Left lung (tissue), 10 donors: ENCODE data around the gene SHANK1. TPM values are rescaled to one million over a fixed set of nuclear protein-coding genes. Genes with fewer than 3 reads are reported as not detected.
"Not testable (repeated sequence)": the region's sequence is repeated elsewhere in the genome, so short reads cannot be mapped to it uniquely, and the experiment has no call there.

Experiments
- ATAC-seq: fragments of 200-7000 bp; cut with Tn5 transposase; one replicate; pipeline ENCODE4 v1.9.1; 2020; ENCODE audit warnings: moderate library complexity
- DNase-seq, 4 donors: peaks; one replicate each; pipeline ENCODE4 v3.0.0-alpha.2; 2013 to 2020
- H3K27ac ChIP-seq, 2 donors: fragments of 200-600 bp; sonication (generic) in 1 of 2; one replicate each; pipeline versions ENCODE4 v1.5.0 to v1.8.0; 2020 to 2021
- H3K27me3 ChIP-seq, 2 donors: fragments of 200-600 bp; sonication (generic) in 1 of 2; one replicate each; pipeline versions ENCODE4 v1.5.0 to v1.8.0; 2020 to 2021
- H3K36me3 ChIP-seq, 2 donors: fragments of 200-600 bp; sonication (generic) in 1 of 2; one replicate each; pipeline versions ENCODE4 v1.5.0 to v1.8.0; 2020 to 2021
- H3K4me1 ChIP-seq, 2 donors: fragments of 200-600 bp; one replicate each; pipeline ENCODE4 v1.8.0; 2021
- H3K4me3 ChIP-seq, 2 donors: fragments of 200-600 bp; sonication (generic) in 1 of 2; one replicate each; pipeline versions ENCODE4 v1.5.0 to v1.8.0; 2020 to 2021; ENCODE audit warnings: mild to moderate bottlenecking in 1 of 2
- H3K9me3 ChIP-seq, 2 donors: fragments of 200-600 bp; sonication (generic) in 1 of 2; one replicate each; pipeline versions ENCODE4 v1.5.0 to v1.8.0; 2020 to 2021
- CTCF ChIP-seq, 2 donors: fragments of 200-600 bp; sonication (generic) in 1 of 2; IDR thresholded peaks; one replicate each; pipeline versions ENCODE4 v1.5.0 to v1.8.0; 2021; ENCODE audit warnings: antibody characterized with exemption in 2 of 2
- intact Hi-C, 2 donors: fragments of 100-400 bp; cut with DNase I; formaldehyde crosslinking; loops; one replicate each; pipeline versions ENCODE4 v1.11.2 to v1.14.2; 2022
- polyA plus RNA-seq, 6 donors: library from polyadenylated mRNA; unstranded; fragments of 120-200 nt; gene quantifications; one replicate each; pipeline ENCODE4 v1.2.1, GENCODE V29; 2013; ENCODE audit not compliant: insufficient read length in 6 of 6
- total RNA-seq, 2 donors: library from RNA; stranded (reverse); fragmentation: NEBNext Ultra II Directional; extraction: Animal tissue kit (Norgen Biotek cat#: 25700); gene quantifications; one replicate each; pipeline ENCODE4 v1.2.1, GENCODE V29; 2021
- donor health status: DM: no; HTN: yes; CAD: no.
- donor health status: DM: no; HTN: no; CAD: no.

SHANK1 gene
- total and polyA plus RNA-seq, 8 donors, result 0.21 to 7.5 (median 4.9) TPM

- intact Hi-C loops, result no loop called here
- TF ChIP-seq CTCF (IDR thresholded peaks at IDR 0.05), result no peak
- H3K4me1 ChIP-seq, result no peaks in the 10 kb centered on the region
- DNase-seq (no peak), ATAC-seq (no peak)
- H3K9me3 ChIP-seq, result peaks cover 0 to 4% of the 10 kb centered on the region in 2 donors
- H3K36me3 ChIP-seq, result no peaks in the 10 kb centered on the region
- H3K4me3 ChIP-seq, result no peak overlapping the region
- no peak overlapping the region for H3K27ac ChIP-seq
- peaks cover 0 to 23% of the 10 kb centered on the region in 2 donors for H3K27me3 ChIP-seq
Measured at GRCh38 chr19:50628146-50628545, 91.5 kb downstream of the SHANK1 start.

- peaks cover 0 to 16% of the 10 kb centered on the region in 2 donors for H3K27me3 ChIP-seq
- no peak overlapping the region for H3K4me3 ChIP-seq
- no peak for TF ChIP-seq CTCF (IDR thresholded peaks at IDR 0.05)
- no peak overlapping the region for H3K27ac ChIP-seq
- no peaks in the 10 kb centered on the region for H3K9me3 ChIP-seq
- ATAC-seq (no peak), DNase-seq (no peak)
- H3K36me3 ChIP-seq, result no peaks in the 10 kb centered on the region
- no peaks in the 10 kb centered on the region for H3K4me1 ChIP-seq
- intact Hi-C loops, result no loop called here
Measured at GRCh38 chr19:50626795-50627194, 92.8 kb downstream of the SHANK1 start.

GRCh38 chr19:50626011-50626410 is 93.6 kb downstream of the SHANK1 start:
- intact Hi-C loops, result no loop called here
- ATAC-seq (no peak), DNase-seq (no peak)
- no peak for TF ChIP-seq CTCF (IDR thresholded peaks at IDR 0.05)
- Histone ChIP-seq H3K27ac (no peak overlapping the region), H3K4me1 (no peaks in the 10 kb centered on the region), H3K36me3 (no peaks in the 10 kb centered on the region), H3K4me3 (no peak overlapping the region), H3K9me3 (no peaks in the 10 kb centered on the region), H3K27me3 (peaks cover 0 to 12% of the 10 kb centered on the region in 2 donors)

- intact Hi-C loops, result no loop called here
Measured at GRCh38 chr19:50624949-50625600, 94.5 kb downstream of the SHANK1 start.

GRCh38 chr19:50620394-50620906 is 99.2 kb downstream of the SHANK1 start:
- H3K4me1 ChIP-seq, H3K36me3 ChIP-seq, H3K27ac ChIP-seq, intact Hi-C loops, H3K4me3 ChIP-seq, H3K9me3 ChIP-seq, DNase-seq, ATAC-seq, H3K27me3 ChIP-seq: not testable (repeated sequence)

More at GRCh38 chr19:50624949-50625600, 94.5 kb downstream of the SHANK1 start:
- H3K4me3 ChIP-seq, result no peak overlapping the region
- no peaks in the 10 kb centered on the region for H3K9me3 ChIP-seq
- H3K27ac ChIP-seq, result no peak overlapping the region
- peaks cover 0 to 11% of the 10 kb centered on the region in 2 donors for H3K27me3 ChIP-seq
- H3K4me1 ChIP-seq, result no peaks in the 10 kb centered on the region
- DNase-seq, result no peak
- TF ChIP-seq CTCF (IDR thresholded peaks at IDR 0.05), result no peak
- no peak for ATAC-seq
- H3K36me3 ChIP-seq, result no peaks in the 10 kb centered on the region

GRCh38 chr19:50619184-50619583 is 100.4 kb downstream of the SHANK1 start:
- intact Hi-C loops, H3K4me3 ChIP-seq, H3K36me3 ChIP-seq, DNase-seq, H3K4me1 ChIP-seq, H3K27me3 ChIP-seq, ATAC-seq, H3K9me3 ChIP-seq, H3K27ac ChIP-seq: not testable (repeated sequence)

- ATAC-seq, H3K4me1 ChIP-seq, DNase-seq, H3K27ac ChIP-seq, intact Hi-C loops, H3K9me3 ChIP-seq, H3K36me3 ChIP-seq, H3K4me3 ChIP-seq, H3K27me3 ChIP-seq: not testable (repeated sequence)
Measured at GRCh38 chr19:50618379-50618778, 101.2 kb downstream of the SHANK1 start.

GRCh38 chr19:50612504-50613404 is 106.8 kb downstream of the SHANK1 start:
- H3K4me1 ChIP-seq, DNase-seq, H3K4me3 ChIP-seq, H3K36me3 ChIP-seq, H3K27ac ChIP-seq, H3K9me3 ChIP-seq, intact Hi-C loops, ATAC-seq: not testable (repeated sequence)
- H3K27me3 ChIP-seq, result peaks cover 0 to 21% of the 10 kb centered on the region in 2 donors
